HepG2 (cell line): ENCODE measurements around the gene NCKAP1. TPM values are rescaled to one million over a fixed set of nuclear protein-coding genes. Genes with fewer than 3 reads are reported as not detected.
A peak's percentile ranks its signal among the peaks of the same experiment; 100 is the strongest.

Experiments used
- ATAD3A ChIP-seq: sonication (generic); formaldehyde crosslinking; IDR thresholded peaks from 2 replicates; pipeline ENCODE4 v1.4.0; 2020; ENCODE audit warnings: missing genetic modification reagents
- GLI4 ChIP-seq: sonication (generic); formaldehyde crosslinking; IDR thresholded peaks from 2 replicates; pipeline ENCODE4 v1.5.1; 2020; ENCODE audit warnings: missing genetic modification reagents, mild to moderate bottlenecking, moderate library complexity, borderline replicate concordance
- KDM2A ChIP-seq: sonication (generic); formaldehyde crosslinking; IDR thresholded peaks from 2 replicates; pipeline ENCODE4 v1.4.0; 2020; ENCODE audit warnings: low read depth, missing genetic modification reagents, borderline replicate concordance
- NFYB ChIP-seq: sonication (generic); formaldehyde crosslinking; IDR thresholded peaks from 2 replicates; pipeline ENCODE4 v1.4.0; 2020; ENCODE audit warnings: missing genetic modification reagents
- SIN3A ChIP-seq: IDR thresholded peaks from 2 replicates; pipeline ENCODE4 v1.6.1; 2011; ENCODE audit warnings: low read depth, mild to moderate bottlenecking, control low read depth, low read length, borderline replicate concordance
- SP2 ChIP-seq: sonication (generic); formaldehyde crosslinking; IDR thresholded peaks from 2 replicates; pipeline ENCODE4 v1.5.1; 2020; ENCODE audit warnings: mild to moderate bottlenecking, missing genetic modification reagents
- ZBTB3 ChIP-seq: sonication (generic); formaldehyde crosslinking; IDR thresholded peaks from 2 replicates; pipeline ENCODE4 v1.4.0; 2020; ENCODE audit warnings: low read depth, mild to moderate bottlenecking, moderate library complexity, missing genetic modification reagents, borderline replicate concordance
- ZFP62 ChIP-seq: sonication (generic); formaldehyde crosslinking; IDR thresholded peaks from 2 replicates; pipeline ENCODE4 v1.4.0; 2020; ENCODE audit warnings: missing genetic modification reagents
- ZNF605 ChIP-seq: sonication (generic); formaldehyde crosslinking; IDR thresholded peaks from 2 replicates; pipeline ENCODE4 v1.8.0; 2022; ENCODE audit warnings: mild to moderate bottlenecking, missing genetic modification reagents
- ZNF614 ChIP-seq: IDR thresholded peaks from 2 replicates; pipeline ENCODE4 v1.6.1; 2018; ENCODE audit warnings: missing biosample characterization, missing genetic modification reagents, inconsistent platforms, borderline replicate concordance
- ZNF768 ChIP-seq: sonication (generic); formaldehyde crosslinking; IDR thresholded peaks from 2 replicates; pipeline ENCODE4 v1.4.0; 2020; ENCODE audit warnings: missing genetic modification reagents
- ZNF776 ChIP-seq: sonication (generic); formaldehyde crosslinking; IDR thresholded peaks from 2 replicates; pipeline ENCODE4 v1.4.0; 2020; ENCODE audit warnings: mild to moderate bottlenecking, missing genetic modification reagents
- ZNF841 ChIP-seq: sonication (generic); formaldehyde crosslinking; IDR thresholded peaks from 2 replicates; pipeline ENCODE4 v1.8.1; 2023; ENCODE audit warnings: missing genetic modification reagents, borderline replicate concordance
- ZNF879 ChIP-seq: sonication (generic); formaldehyde crosslinking; IDR thresholded peaks from 2 replicates; pipeline ENCODE4 v1.8.1; 2023; ENCODE audit warnings: missing genetic modification reagents
- ZSCAN21 ChIP-seq: sonication (generic); formaldehyde crosslinking; IDR thresholded peaks from 2 replicates; pipeline ENCODE4 v1.8.0; 2022; ENCODE audit warnings: mild to moderate bottlenecking, missing genetic modification reagents, moderate library complexity, borderline replicate concordance
- polyA plus RNA-seq, 8 experiments: library from polyadenylated mRNA; depleted of rRNA in 3 of 8; stranded (reverse) in 7 of 8; unstranded in 1 of 8; fragments of >200 nt; fragmentation: Illumina TruSeq in 4 of 8; extraction: Trizol in 4 of 8; gene quantifications; 2 replicates each; pipeline versions ENCODE4 v1.2.1 to v1.2.3, GENCODE V29; 2011 to 2016; ENCODE audit warnings: low read depth in 4 of 8, missing spikeins in 1 of 8, mixed read lengths in 1 of 8; ENCODE audit not compliant: insufficient read depth in 1 of 8
- total RNA-seq, 5 experiments: library from RNA; depleted of rRNA; stranded (reverse); fragments of >200 nt; fragmentation: Illumina TruSeq; extraction: Trizol; gene quantifications; 2 replicates each; pipeline ENCODE4 v1.2.3, GENCODE V29; 2016; ENCODE audit warnings: low read depth in 1 of 5
- TF ChIP-seq, protein P1 (sequence below): sonication (generic); formaldehyde crosslinking; IDR thresholded peaks from 2 replicates; pipeline ENCODE4 v1.4.0; 2020; ENCODE audit warnings: mild to moderate bottlenecking, low read depth, missing genetic modification reagents
- TF ChIP-seq, protein P2 (sequence below): sonication (generic); formaldehyde crosslinking; IDR thresholded peaks from 2 replicates; pipeline ENCODE4 v1.4.0; 2020; ENCODE audit warnings: missing genetic modification reagents
- TF ChIP-seq, protein P3 (sequence below): sonication (generic); formaldehyde crosslinking; IDR thresholded peaks from 2 replicates; pipeline ENCODE4 v1.5.1; 2020; ENCODE audit warnings: missing genetic modification reagents, mild to moderate bottlenecking, borderline replicate concordance
- TF ChIP-seq, protein P4 (sequence below): sonication (generic); formaldehyde crosslinking; IDR thresholded peaks from 2 replicates; pipeline ENCODE4 v1.4.0; 2020; ENCODE audit warnings: missing genetic modification reagents
- TF ChIP-seq, protein P5 (sequence below): IDR thresholded peaks from 2 replicates; pipeline ENCODE4 v1.6.1; 2016; ENCODE audit warnings: missing compliant biosample characterization, missing genetic modification reagents, borderline replicate concordance
- TF ChIP-seq, protein P6 (sequence below): sonication (generic); formaldehyde crosslinking; IDR thresholded peaks from 2 replicates; pipeline ENCODE4 v1.5.0; 2020; ENCODE audit warnings: mild to moderate bottlenecking, low read depth, missing genetic modification reagents, borderline replicate concordance

NCKAP1 gene
- total and polyA plus RNA-seq, 2 of the 13 experiments (the other 11 are each of a cell fraction or from before 2014, with no cell fraction given): 72.1 to 96.3 TPM

DNA sequence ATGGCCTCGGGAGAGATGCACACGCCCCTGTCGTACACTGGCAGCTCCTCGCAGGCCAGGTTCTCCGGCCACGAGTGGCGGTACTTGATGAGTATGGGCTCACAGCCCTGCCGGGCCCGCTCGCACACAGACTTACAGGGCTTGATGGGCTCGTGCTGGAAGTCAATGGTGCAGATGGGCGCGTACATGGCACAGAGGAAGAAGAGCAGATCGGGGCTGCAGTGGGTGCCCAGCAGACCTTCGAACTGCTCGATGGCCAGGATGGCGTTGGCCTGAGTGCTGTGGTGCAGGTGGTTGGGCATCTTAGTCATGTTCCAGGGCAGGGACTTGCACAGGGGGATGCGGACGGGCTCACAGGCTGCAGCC, 172.2 kb downstream of the NCKAP1 start (continued):
- no peak for TF ChIP-seq ZBTB3
- TF ChIP-seq ZSCAN21 (CRISPR knock-in tag): 0 out of 2 replicates have a peak, but pooled peaks have one; percentile 12
- TF ChIP-seq KDM2A: peak; percentile 30; the same call in 1 of the 2 replicates
- TF ChIP-seq ZNF614 (CRISPR knock-in tag): no peak
- TF ChIP-seq ZNF776: peak; percentile 34; the same call in 1 of the 2 replicates
- no peak for TF ChIP-seq ZNF879 (CRISPR knock-in tag)
- TF ChIP-seq, protein P1, sequence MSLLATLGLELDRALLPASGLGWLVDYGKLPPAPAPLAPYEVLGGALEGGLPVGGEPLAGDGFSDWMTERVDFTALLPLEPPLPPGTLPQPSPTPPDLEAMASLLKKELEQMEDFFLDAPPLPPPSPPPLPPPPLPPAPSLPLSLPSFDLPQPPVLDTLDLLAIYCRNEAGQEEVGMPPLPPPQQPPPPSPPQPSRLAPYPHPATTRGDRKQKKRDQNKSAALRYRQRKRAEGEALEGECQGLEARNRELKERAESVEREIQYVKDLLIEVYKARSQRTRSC: no peak
- TF ChIP-seq ZNF841 (CRISPR knock-in tag): no peak
- no peak for TF ChIP-seq ATAD3A (CRISPR knock-in tag)
- TF ChIP-seq GLI4 (CRISPR knock-in tag): no peak
- peak; percentile 42; the same call in 1 of the 2 replicates for TF ChIP-seq ZNF768
- no peak for TF ChIP-seq ZNF605 (CRISPR knock-in tag)
- no peak for TF ChIP-seq ZFP62 (CRISPR knock-in tag)
- TF ChIP-seq, protein P2, sequence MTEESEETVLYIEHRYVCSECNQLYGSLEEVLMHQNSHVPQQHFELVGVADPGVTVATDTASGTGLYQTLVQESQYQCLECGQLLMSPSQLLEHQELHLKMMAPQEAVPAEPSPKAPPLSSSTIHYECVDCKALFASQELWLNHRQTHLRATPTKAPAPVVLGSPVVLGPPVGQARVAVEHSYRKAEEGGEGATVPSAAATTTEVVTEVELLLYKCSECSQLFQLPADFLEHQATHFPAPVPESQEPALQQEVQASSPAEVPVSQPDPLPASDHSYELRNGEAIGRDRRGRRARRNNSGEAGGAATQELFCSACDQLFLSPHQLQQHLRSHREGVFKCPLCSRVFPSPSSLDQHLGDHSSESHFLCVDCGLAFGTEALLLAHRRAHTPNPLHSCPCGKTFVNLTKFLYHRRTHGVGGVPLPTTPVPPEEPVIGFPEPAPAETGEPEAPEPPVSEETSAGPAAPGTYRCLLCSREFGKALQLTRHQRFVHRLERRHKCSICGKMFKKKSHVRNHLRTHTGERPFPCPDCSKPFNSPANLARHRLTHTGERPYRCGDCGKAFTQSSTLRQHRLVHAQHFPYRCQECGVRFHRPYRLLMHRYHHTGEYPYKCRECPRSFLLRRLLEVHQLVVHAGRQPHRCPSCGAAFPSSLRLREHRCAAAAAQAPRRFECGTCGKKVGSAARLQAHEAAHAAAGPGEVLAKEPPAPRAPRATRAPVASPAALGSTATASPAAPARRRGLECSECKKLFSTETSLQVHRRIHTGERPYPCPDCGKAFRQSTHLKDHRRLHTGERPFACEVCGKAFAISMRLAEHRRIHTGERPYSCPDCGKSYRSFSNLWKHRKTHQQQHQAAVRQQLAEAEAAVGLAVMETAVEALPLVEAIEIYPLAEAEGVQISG (CRISPR knock-in tag): 0 out of 2 replicates have a peak, but pooled peaks have one; percentile 20
- TF ChIP-seq, protein P3, sequence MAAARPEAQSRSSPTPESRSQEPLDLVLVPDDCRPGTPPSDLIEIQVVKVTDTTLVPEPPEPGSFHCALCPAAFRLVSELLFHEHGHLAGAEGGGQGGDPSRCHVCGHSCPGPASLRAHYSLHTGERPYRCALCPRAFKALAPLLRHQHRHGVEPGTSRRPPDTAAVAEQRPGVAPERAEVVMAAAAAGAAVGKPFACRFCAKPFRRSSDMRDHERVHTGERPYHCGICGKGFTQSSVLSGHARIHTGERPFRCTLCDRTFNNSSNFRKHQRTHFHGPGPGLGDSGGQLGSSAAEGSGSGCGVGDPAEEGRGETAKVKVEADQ (CRISPR knock-in tag): no peak
- TF ChIP-seq NFYB (CRISPR knock-in tag): no peak
- TF ChIP-seq, protein P4, sequence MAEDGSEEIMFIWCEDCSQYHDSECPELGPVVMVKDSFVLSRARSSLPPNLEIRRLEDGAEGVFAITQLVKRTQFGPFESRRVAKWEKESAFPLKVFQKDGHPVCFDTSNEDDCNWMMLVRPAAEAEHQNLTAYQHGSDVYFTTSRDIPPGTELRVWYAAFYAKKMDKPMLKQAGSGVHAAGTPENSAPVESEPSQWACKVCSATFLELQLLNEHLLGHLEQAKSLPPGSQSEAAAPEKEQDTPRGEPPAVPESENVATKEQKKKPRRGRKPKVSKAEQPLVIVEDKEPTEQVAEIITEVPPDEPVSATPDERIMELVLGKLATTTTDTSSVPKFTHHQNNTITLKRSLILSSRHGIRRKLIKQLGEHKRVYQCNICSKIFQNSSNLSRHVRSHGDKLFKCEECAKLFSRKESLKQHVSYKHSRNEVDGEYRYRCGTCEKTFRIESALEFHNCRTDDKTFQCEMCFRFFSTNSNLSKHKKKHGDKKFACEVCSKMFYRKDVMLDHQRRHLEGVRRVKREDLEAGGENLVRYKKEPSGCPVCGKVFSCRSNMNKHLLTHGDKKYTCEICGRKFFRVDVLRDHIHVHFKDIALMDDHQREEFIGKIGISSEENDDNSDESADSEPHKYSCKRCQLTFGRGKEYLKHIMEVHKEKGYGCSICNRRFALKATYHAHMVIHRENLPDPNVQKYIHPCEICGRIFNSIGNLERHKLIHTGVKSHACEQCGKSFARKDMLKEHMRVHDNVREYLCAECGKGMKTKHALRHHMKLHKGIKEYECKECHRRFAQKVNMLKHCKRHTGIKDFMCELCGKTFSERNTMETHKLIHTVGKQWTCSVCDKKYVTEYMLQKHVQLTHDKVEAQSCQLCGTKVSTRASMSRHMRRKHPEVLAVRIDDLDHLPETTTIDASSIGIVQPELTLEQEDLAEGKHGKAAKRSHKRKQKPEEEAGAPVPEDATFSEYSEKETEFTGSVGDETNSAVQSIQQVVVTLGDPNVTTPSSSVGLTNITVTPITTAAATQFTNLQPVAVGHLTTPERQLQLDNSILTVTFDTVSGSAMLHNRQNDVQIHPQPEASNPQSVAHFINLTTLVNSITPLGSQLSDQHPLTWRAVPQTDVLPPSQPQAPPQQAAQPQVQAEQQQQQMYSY (CRISPR knock-in tag): no peak
- TF ChIP-seq, protein P5, sequence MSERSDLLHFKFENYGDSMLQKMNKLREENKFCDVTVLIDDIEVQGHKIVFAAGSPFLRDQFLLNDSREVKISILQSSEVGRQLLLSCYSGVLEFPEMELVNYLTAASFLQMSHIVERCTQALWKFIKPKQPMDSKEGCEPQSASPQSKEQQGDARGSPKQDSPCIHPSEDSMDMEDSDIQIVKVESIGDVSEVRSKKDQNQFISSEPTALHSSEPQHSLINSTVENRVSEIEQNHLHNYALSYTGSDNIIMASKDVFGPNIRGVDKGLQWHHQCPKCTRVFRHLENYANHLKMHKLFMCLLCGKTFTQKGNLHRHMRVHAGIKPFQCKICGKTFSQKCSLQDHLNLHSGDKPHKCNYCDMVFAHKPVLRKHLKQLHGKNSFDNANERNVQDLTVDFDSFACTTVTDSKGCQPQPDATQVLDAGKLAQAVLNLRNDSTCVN (CRISPR knock-in tag): no peak
- TF ChIP-seq SIN3A: no peak
- TF ChIP-seq, protein P6, sequence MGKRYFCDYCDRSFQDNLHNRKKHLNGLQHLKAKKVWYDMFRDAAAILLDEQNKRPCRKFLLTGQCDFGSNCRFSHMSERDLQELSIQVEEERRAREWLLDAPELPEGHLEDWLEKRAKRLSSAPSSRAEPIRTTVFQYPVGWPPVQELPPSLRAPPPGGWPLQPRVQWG: no peak
- TF ChIP-seq SP2 (CRISPR knock-in tag): no peak
